Measurements from ENCODE around the gene RNF17. TPM values are rescaled to one million over a fixed set of nuclear protein-coding genes. Genes with fewer than 3 reads are reported as not detected.

RNF17 gene
- polyA plus RNA-seq, 1 of the 3 experiments (the other 2 are of a cell fraction), result not detected

DNA sequence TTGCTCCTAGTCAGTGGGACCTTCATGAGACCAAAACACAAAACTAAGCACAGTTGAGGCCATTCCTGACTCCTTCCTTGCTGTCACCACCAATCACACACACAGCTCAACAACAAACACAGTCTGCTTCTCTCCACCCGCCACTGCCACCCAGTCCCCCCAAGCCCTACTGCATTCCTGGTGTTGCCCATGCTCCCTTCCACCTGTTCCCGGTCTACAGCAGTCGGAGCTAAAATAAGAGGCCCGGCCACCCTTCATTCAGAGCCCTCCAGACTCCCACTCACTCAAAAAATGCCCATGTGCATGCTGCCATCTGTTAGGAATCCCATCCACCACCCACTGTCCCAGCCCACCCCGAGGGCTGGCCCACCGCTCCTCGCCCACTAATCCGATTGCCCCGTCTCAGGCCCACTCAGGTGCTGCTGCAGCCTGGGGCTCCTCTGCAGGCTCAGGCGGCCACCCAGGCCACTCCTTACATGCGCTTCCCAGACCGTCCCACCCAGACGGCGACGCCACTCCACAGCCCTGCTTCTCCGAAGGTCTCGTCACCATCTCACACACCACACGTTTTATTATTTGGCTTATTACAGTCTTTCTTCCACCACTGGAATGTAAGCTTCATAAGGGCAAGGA is 127.6 kb downstream of the RNF17 start (continued):
- TF ChIP-seq, protein P1, sequence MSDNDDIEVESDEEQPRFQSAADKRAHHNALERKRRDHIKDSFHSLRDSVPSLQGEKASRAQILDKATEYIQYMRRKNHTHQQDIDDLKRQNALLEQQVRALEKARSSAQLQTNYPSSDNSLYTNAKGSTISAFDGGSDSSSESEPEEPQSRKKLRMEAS (IDR thresholded peaks at IDR 0.05; ENCODE audit: low read depth), result no peak
- TF ChIP-seq EZH2phosphoT487 (IDR thresholded peaks at IDR 0.05; ENCODE audit: borderline replicate concordance, low read depth), result no peak
- TF ChIP-seq, protein P2, sequence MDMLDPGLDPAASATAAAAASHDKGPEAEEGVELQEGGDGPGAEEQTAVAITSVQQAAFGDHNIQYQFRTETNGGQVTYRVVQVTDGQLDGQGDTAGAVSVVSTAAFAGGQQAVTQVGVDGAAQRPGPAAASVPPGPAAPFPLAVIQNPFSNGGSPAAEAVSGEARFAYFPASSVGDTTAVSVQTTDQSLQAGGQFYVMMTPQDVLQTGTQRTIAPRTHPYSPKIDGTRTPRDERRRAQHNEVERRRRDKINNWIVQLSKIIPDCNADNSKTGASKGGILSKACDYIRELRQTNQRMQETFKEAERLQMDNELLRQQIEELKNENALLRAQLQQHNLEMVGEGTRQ (IDR thresholded peaks at IDR 0.05; ENCODE audit: borderline replicate concordance, low read depth, low read length), result no peak
- TF ChIP-seq, protein P3, sequence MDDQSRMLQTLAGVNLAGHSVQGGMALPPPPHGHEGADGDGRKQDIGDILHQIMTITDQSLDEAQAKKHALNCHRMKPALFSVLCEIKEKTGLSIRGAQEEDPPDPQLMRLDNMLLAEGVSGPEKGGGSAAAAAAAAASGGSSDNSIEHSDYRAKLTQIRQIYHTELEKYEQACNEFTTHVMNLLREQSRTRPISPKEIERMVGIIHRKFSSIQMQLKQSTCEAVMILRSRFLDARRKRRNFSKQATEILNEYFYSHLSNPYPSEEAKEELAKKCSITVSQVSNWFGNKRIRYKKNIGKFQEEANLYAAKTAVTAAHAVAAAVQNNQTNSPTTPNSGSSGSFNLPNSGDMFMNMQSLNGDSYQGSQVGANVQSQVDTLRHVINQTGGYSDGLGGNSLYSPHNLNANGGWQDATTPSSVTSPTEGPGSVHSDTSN (IDR thresholded peaks at IDR 0.05), result no peak
- TF ChIP-seq, protein P4, sequence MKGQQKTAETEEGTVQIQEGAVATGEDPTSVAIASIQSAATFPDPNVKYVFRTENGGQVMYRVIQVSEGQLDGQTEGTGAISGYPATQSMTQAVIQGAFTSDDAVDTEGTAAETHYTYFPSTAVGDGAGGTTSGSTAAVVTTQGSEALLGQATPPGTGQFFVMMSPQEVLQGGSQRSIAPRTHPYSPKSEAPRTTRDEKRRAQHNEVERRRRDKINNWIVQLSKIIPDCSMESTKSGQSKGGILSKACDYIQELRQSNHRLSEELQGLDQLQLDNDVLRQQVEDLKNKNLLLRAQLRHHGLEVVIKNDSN (IDR thresholded peaks at IDR 0.05; ENCODE audit: borderline replicate concordance, low read depth), result no peak
- TF ChIP-seq, protein P5, sequence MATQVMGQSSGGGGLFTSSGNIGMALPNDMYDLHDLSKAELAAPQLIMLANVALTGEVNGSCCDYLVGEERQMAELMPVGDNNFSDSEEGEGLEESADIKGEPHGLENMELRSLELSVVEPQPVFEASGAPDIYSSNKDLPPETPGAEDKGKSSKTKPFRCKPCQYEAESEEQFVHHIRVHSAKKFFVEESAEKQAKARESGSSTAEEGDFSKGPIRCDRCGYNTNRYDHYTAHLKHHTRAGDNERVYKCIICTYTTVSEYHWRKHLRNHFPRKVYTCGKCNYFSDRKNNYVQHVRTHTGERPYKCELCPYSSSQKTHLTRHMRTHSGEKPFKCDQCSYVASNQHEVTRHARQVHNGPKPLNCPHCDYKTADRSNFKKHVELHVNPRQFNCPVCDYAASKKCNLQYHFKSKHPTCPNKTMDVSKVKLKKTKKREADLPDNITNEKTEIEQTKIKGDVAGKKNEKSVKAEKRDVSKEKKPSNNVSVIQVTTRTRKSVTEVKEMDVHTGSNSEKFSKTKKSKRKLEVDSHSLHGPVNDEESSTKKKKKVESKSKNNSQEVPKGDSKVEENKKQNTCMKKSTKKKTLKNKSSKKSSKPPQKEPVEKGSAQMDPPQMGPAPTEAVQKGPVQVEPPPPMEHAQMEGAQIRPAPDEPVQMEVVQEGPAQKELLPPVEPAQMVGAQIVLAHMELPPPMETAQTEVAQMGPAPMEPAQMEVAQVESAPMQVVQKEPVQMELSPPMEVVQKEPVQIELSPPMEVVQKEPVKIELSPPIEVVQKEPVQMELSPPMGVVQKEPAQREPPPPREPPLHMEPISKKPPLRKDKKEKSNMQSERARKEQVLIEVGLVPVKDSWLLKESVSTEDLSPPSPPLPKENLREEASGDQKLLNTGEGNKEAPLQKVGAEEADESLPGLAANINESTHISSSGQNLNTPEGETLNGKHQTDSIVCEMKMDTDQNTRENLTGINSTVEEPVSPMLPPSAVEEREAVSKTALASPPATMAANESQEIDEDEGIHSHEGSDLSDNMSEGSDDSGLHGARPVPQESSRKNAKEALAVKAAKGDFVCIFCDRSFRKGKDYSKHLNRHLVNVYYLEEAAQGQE (IDR thresholded peaks at IDR 0.05; ENCODE audit: low read depth, low read length), result no peak

DNA sequence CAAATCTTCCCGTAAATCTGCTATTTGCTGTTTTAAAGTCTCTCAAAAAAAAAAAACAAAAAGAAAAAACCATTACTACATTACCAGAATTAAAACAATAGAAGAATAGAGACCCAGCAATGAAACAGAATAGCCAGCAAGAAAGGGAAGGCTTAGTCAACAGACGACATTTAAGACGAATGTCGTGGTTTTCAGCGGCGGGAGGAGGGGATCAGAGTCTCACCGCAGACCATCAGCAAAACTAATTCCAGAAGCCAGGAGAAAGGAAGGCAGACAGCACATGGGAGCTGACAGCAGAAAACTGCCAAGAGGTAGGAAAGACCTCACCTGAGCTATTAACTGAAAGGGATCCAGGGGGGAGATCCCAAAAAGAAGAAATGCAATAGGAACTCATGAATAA is 128.9 kb downstream of the RNF17 start:
- ChIA-PET POLR2A (no interaction called here), CTCF (interaction anchor here (1.2 kb wide), 1 partner anchor 27 kb away, joined by 3 read pairs; no protein-coding TSS in a partner anchor)
- H3F3A ChIP-seq (replicated peaks; ENCODE audit: insufficient read depth), result no peaks in the 10 kb centered on the region
- WGBS (ENCODE audit: low lambda C conversion rate), result 95% methylated on average over 7 of the region's 7 CpGs
- H3K4me1 ChIP-seq (ENCODE audit: control insufficient read depth in 1 of 2, insufficient read depth in 2 of 2, low read depth in 1 of 2, low read length in 1 of 2), result no peaks in the 10 kb centered on the region; a peak in 1 of 4 replicates
- no peak overlapping the region for H3K9ac ChIP-seq
- no peaks in the 10 kb centered on the region for H4K20me1 ChIP-seq (ENCODE audit: insufficient read depth)
- DNase-seq, result no peak
- H3K4me2 ChIP-seq, result no peak overlapping the region
- no peaks in the 10 kb centered on the region for H3K9me2 ChIP-seq
- no peak overlapping the region for H2AFZ ChIP-seq (ENCODE audit: low read depth)
- no peak overlapping the region for H3K27ac ChIP-seq (ENCODE audit: low read depth in 2 of 2, low read length in 1 of 2)
- H3K36me3 ChIP-seq (replicated peaks in 1 of 2; ENCODE audit: control insufficient read depth in 1 of 2, insufficient read depth in 2 of 2, low read length in 1 of 2), result peaks cover 0 to 20% of the 10 kb centered on the region in 2 experiments
- H3K27me3 ChIP-seq (ENCODE audit: insufficient read depth), result no peaks in the 10 kb centered on the region
- no peaks in the 10 kb centered on the region; the same call in 1 of the 2 replicates for H3K79me2 ChIP-seq (ENCODE audit: insufficient read depth)
- no peak for TF ChIP-seq TAF1 (IDR thresholded peaks at IDR 0.05; ENCODE audit: borderline replicate concordance, low read depth, low read length)
- TF ChIP-seq NRF1 (IDR thresholded peaks at IDR 0.05; ENCODE audit: low read depth, low read length), result no peak
- TF ChIP-seq RXRA (IDR thresholded peaks at IDR 0.05; ENCODE audit: borderline replicate concordance, low read depth), result no peak
- TF ChIP-seq RFX5 (IDR thresholded peaks at IDR 0.05; ENCODE audit: low read length), result no peak
- no peak for TF ChIP-seq EZH2phosphoT487 (IDR thresholded peaks at IDR 0.05; ENCODE audit: borderline replicate concordance, low read depth)
- TF ChIP-seq CHD2 (IDR thresholded peaks at IDR 0.05; ENCODE audit: low read length, partially characterized antibody), result no peak
- no peak for TF ChIP-seq YY1 (IDR thresholded peaks at IDR 0.05; ENCODE audit: low read depth)
- TF ChIP-seq JUND (IDR thresholded peaks at IDR 0.05), result no peak
- no peak for TF ChIP-seq GABPA (IDR thresholded peaks at IDR 0.05; ENCODE audit: low read depth)
- TF ChIP-seq RCOR1 (IDR thresholded peaks at IDR 0.05; ENCODE audit: low read length), result no peak
- TF ChIP-seq NFIC (IDR thresholded peaks at IDR 0.05; ENCODE audit: borderline replicate concordance), result no peak
- TF ChIP-seq, protein P6, sequence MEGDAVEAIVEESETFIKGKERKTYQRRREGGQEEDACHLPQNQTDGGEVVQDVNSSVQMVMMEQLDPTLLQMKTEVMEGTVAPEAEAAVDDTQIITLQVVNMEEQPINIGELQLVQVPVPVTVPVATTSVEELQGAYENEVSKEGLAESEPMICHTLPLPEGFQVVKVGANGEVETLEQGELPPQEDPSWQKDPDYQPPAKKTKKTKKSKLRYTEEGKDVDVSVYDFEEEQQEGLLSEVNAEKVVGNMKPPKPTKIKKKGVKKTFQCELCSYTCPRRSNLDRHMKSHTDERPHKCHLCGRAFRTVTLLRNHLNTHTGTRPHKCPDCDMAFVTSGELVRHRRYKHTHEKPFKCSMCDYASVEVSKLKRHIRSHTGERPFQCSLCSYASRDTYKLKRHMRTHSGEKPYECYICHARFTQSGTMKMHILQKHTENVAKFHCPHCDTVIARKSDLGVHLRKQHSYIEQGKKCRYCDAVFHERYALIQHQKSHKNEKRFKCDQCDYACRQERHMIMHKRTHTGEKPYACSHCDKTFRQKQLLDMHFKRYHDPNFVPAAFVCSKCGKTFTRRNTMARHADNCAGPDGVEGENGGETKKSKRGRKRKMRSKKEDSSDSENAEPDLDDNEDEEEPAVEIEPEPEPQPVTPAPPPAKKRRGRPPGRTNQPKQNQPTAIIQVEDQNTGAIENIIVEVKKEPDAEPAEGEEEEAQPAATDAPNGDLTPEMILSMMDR (IDR thresholded peaks at IDR 0.05), result no peak
- no peak for TF ChIP-seq ELF1 (IDR thresholded peaks at IDR 0.05)
- no peak for TF ChIP-seq POLR2AphosphoS5 (IDR thresholded peaks at IDR 0.05; ENCODE audit: low read depth, low read length)
- no peaks in the 10 kb centered on the region for H3K9me3 ChIP-seq
- no peak overlapping the region for H3K4me3 ChIP-seq (ENCODE audit: low read depth in 2 of 2, low read length in 1 of 2)

Data from SK-N-SH (cell line).